Activated CD8-positive, alpha-beta T cell treated with anti-CD3 and anti-CD28 coated beads, Interleukin-2, amount 10 ng/mL, durations not matched to agents 7 days and 5 days (primary cell): ENCODE results near the gene GNAS-AS1. TPM values are rescaled to one million over a fixed set of nuclear protein-coding genes. Genes with fewer than 3 reads are reported as not detected.
"Not testable (repeated sequence)": the region's sequence is repeated elsewhere in the genome, so short reads cannot be mapped to it uniquely, and the experiment has no call there.

Source experiments
- ATAC-seq: fragments of 150-1000 bp; cut with Tn5 transposase; one replicate; pipeline ENCODE4 v1.10.0; 2021; ENCODE audit warnings: moderate library complexity
- CTCF ChIA-PET: fragments of 350-600 bp; sonication (Branson Sonifier 250); formaldehyde crosslinking; loops from one replicate; lab custom pipeline; 2021; ENCODE audit warnings: antibody characterized with exemption; lab: Charles Lee
- POLR2A ChIA-PET: fragments of 350-600 bp; sonication (Branson Sonifier 250); formaldehyde crosslinking; loops from one replicate; lab custom pipeline; 2021; ENCODE audit warnings: antibody characterized with exemption; lab: Charles Lee
- DNase-seq: peaks from one replicate; pipeline ENCODE4 v3.0.0-alpha.2; 2020
- H3K27ac Mint-ChIP-seq: one replicate; pipeline ENCODE4 v1.8.0; 2021; ENCODE audit warnings: mild to moderate bottlenecking, mixed read lengths
- H3K27me3 Mint-ChIP-seq: one replicate; pipeline ENCODE4 v1.8.0; 2021; ENCODE audit warnings: low read depth, mixed read lengths
- H3K36me3 Mint-ChIP-seq: one replicate; pipeline ENCODE4 v1.8.0; 2021; ENCODE audit warnings: low read depth, mixed read lengths
- H3K4me1 Mint-ChIP-seq: one replicate; pipeline ENCODE4 v1.8.0; 2021; ENCODE audit warnings: low read depth, mixed read lengths
- H3K4me3 Mint-ChIP-seq: one replicate; pipeline ENCODE4 v1.8.0; 2021; ENCODE audit warnings: mild to moderate bottlenecking, mixed read lengths
- H3K9me3 Mint-ChIP-seq: one replicate; pipeline ENCODE4 v1.8.0; 2022; ENCODE audit warnings: mixed read lengths; ENCODE audit not compliant: insufficient read depth
- total RNA-seq, 2 experiments: library from RNA; stranded (reverse); gene quantifications; one replicate each; pipeline ENCODE4 v1.2.3, GENCODE V29; 2021

The GNAS-AS1 gene
- total RNA-seq, 2 experiments from 2014 or later, result 1.3 to 2.0 TPM

DNA sequence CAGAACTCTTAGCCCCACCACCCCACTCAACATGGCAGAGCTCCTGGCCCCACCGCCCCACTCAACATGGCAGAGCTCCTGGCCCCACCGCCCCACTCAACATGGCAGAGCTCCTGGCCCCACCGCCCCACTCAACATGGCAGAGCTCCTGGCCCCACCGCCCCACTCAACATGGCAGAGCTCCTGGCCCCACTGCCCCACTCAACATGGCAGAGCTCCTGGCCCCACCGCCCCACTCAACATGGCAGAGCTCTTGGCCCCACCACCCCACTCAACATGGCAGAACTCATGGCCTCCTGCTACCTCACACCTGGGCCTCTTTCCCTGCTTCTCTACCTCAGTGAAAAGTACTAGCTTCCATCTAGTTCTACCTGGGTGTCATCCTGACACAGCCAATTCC is 21.9 kb downstream of the GNAS-AS1 start:
- DNase-seq, H3K9me3 Mint-ChIP-seq, H3K4me3 Mint-ChIP-seq, ATAC-seq, POLR2A ChIA-PET, H3K4me1 Mint-ChIP-seq, H3K36me3 Mint-ChIP-seq, CTCF ChIA-PET, H3K27ac Mint-ChIP-seq: not testable (repeated sequence)
- H3K27me3 Mint-ChIP-seq, result peaks cover 34% of the 10 kb centered on the region

GRCh38 chr20:58828136-58828535 is 22.6 kb downstream of the GNAS-AS1 start:
- Mint-ChIP-seq H3K27me3 (peaks cover 31% of the 10 kb centered on the region), H3K27ac (no peak overlapping the region), H3K36me3 (peaks cover 4% of the 10 kb centered on the region), H3K9me3 (no peaks in the 10 kb centered on the region), H3K4me1 (peaks cover 2% of the 10 kb centered on the region), H3K4me3 (no peak overlapping the region)
- POLR2A ChIA-PET, result no interaction called here
- DNase-seq, result no peak
- CTCF ChIA-PET, result no interaction called here
- no peak for ATAC-seq

GRCh38 chr20:58826271-58826670 is 24.4 kb downstream of the GNAS-AS1 start:
- peaks cover 22% of the 10 kb centered on the region for H3K27me3 Mint-ChIP-seq
- DNase-seq (no peak), ATAC-seq (no peak)
- POLR2A ChIA-PET, result no interaction called here
- no peak overlapping the region for H3K4me3 Mint-ChIP-seq
- H3K4me1 Mint-ChIP-seq, result no peaks in the 10 kb centered on the region
- H3K27ac Mint-ChIP-seq, result no peak overlapping the region
- CTCF ChIA-PET, result no interaction called here
- H3K36me3 Mint-ChIP-seq, result peaks cover 8% of the 10 kb centered on the region
- H3K9me3 Mint-ChIP-seq, result peaks cover under 1% of the 10 kb centered on the region

GRCh38 chr20:58825450-58825849 is 25.3 kb downstream of the GNAS-AS1 start:
- H3K4me1 Mint-ChIP-seq, result no peaks in the 10 kb centered on the region
- ATAC-seq (no peak), DNase-seq (no peak)
- no peak overlapping the region for H3K27ac Mint-ChIP-seq
- peaks cover 9% of the 10 kb centered on the region for H3K9me3 Mint-ChIP-seq
- CTCF ChIA-PET, result no interaction called here
- peaks cover 11% of the 10 kb centered on the region for H3K36me3 Mint-ChIP-seq
- POLR2A ChIA-PET, result no interaction called here
- H3K4me3 Mint-ChIP-seq, result no peak overlapping the region
- H3K27me3 Mint-ChIP-seq, result peaks cover 24% of the 10 kb centered on the region

- POLR2A ChIA-PET, result no interaction called here
- H3K27ac Mint-ChIP-seq, result no peak overlapping the region
- no peaks in the 10 kb centered on the region for H3K4me1 Mint-ChIP-seq
- no peak for ATAC-seq
- no peak for DNase-seq
- peaks cover 13% of the 10 kb centered on the region for H3K36me3 Mint-ChIP-seq
- H3K27me3 Mint-ChIP-seq, result peaks cover 24% of the 10 kb centered on the region
- H3K9me3 Mint-ChIP-seq, result peaks cover 10% of the 10 kb centered on the region
- no peak overlapping the region for H3K4me3 Mint-ChIP-seq
- CTCF ChIA-PET, result no interaction called here
Measured at GRCh38 chr20:58824843-58825242, 25.9 kb downstream of the GNAS-AS1 start.

- Mint-ChIP-seq H3K27me3 (peaks cover 15% of the 10 kb centered on the region), H3K27ac (no peak overlapping the region), H3K4me1 (peaks cover 15% of the 10 kb centered on the region), H3K4me3 (no peak overlapping the region), H3K36me3 (peaks cover 13% of the 10 kb centered on the region), H3K9me3 (peaks cover 10% of the 10 kb centered on the region)
- ChIA-PET POLR2A (no interaction called here), CTCF (no interaction called here)
- DNase-seq, result no peak
- ATAC-seq, result no peak
Measured at GRCh38 chr20:58822748-58823730, 27.7 kb downstream of the GNAS-AS1 start.

DNA sequence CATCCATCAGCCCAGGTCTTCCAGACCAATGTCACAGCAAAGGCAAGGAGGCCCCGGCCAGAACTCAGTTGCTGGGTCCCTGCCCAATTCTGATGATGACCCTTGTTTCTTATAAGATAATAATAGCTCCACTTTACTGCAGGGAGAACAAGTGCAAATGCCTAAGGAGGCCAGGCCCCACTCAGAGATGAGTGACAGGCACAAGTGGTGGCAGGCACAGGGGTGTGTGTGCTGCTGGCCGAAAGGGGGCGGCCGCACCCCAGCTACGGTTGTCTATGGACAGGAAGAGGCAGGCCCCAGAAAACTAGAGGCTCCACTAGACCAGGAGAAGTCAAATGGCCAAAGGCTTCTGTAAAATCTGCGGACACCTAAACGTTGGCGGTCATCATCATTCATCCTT is 28.6 kb downstream of the GNAS-AS1 start:
- Mint-ChIP-seq H3K9me3 (peaks cover 10% of the 10 kb centered on the region), H3K36me3 (peaks cover 13% of the 10 kb centered on the region), H3K27ac (no peak overlapping the region), H3K27me3 (peaks cover 20% of the 10 kb centered on the region), H3K4me3 (no peak overlapping the region), H3K4me1 (peaks cover 20% of the 10 kb centered on the region)
- ATAC-seq (no peak), DNase-seq (no peak)
- CTCF ChIA-PET, result no interaction called here
- POLR2A ChIA-PET, result no interaction called here

- Mint-ChIP-seq H3K27me3 (peaks cover 26% of the 10 kb centered on the region), H3K9me3 (peaks cover 10% of the 10 kb centered on the region), H3K4me1 (peaks cover 20% of the 10 kb centered on the region), H3K36me3 (peaks cover 13% of the 10 kb centered on the region)
- H3K27ac Mint-ChIP-seq, POLR2A ChIA-PET, ATAC-seq, CTCF ChIA-PET, DNase-seq, H3K4me3 Mint-ChIP-seq: not testable (repeated sequence)
Measured at GRCh38 chr20:58820515-58820914, 30.2 kb downstream of the GNAS-AS1 start.

GRCh38 chr20:58819921-58820320 is 30.8 kb downstream of the GNAS-AS1 start:
- DNase-seq (no peak), ATAC-seq (no peak)
- H3K9me3 Mint-ChIP-seq, result peaks cover 10% of the 10 kb centered on the region
- H3K36me3 Mint-ChIP-seq, result peaks cover 13% of the 10 kb centered on the region
- H3K4me1 Mint-ChIP-seq, result peaks cover 20% of the 10 kb centered on the region
- H3K4me3 Mint-ChIP-seq, result no peak overlapping the region
- ChIA-PET CTCF (no interaction called here), POLR2A (no interaction called here)
- H3K27ac Mint-ChIP-seq, result no peak overlapping the region
- peaks cover 29% of the 10 kb centered on the region for H3K27me3 Mint-ChIP-seq

DNA sequence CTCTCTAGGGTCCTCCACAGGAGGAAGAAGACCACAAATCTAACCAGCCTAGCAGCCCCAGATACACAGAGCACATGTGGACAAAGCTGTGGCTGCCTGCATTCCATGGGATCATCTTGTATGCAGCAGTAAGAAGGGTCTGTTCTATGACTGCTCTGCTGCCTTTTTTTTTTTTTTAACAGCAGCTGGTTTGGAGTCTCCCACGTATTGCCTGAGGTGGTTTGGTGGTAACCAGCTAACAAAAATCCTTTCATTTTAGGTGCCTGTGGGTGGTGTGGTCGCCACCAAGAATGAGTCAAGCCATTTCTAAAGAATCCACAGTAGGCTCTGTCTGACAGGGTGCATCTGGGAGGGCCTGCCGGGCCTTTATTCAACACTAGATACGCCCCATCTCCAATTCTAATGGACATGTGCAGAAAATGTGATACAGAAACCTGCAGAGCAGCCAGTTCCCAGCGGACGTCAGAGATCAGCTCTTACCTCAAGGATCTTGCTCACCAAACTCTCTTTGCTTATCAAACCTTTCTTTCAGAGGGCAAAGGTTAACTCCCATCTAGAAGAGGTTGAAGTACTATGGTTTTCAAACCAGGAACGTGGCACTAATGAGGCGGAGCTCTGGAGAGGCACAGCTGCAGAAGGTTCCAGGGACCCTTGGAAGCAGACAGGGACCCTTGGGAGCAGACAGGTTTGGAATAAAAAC is 32.0 kb downstream of the GNAS-AS1 start:
- ChIA-PET CTCF (interaction anchor here (1.7 to 1.8 kb wide), 2 partner anchors 19 to 20 kb away, joined by 4 read pairs; no protein-coding TSS in a partner anchor), POLR2A (interaction anchor here (0.5 kb wide), 1 partner anchor 164 kb away, joined by 3 read pairs; no protein-coding TSS in a partner anchor)
- Mint-ChIP-seq H3K27me3 (peaks cover 33% of the 10 kb centered on the region), H3K9me3 (peaks cover 10% of the 10 kb centered on the region), H3K4me3 (no peak overlapping the region), H3K27ac (peak overlapping the region; percentile 30), H3K36me3 (peaks cover 13% of the 10 kb centered on the region), H3K4me1 (peaks cover 20% of the 10 kb centered on the region)
- ATAC-seq (peak; percentile 87), DNase-seq (peak; percentile 85)

DNA sequence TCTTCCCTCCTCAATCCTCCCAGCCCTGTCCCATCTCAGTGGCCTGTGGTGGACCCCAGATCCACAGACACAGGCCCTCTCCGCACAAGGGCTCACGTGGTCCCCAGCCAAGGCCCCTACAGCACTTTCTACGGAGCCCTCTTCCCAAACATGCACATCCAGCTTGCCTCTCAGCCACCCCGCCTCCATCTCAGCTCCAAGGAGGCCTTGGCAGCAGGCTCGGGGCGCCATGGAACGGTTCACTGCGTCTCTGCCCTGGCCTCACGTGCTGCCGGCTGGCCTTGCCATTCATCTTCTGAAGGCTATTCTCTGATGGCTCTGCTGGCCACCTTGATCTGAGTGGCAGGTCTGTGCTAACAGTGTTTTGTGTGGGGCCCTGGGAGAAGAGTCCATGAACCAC is 33.0 kb downstream of the GNAS-AS1 start:
- DNase-seq (no peak), ATAC-seq (no peak)
- no peak overlapping the region for H3K4me3 Mint-ChIP-seq
- ChIA-PET POLR2A (interaction anchor here (1.2 kb wide), 1 partner anchor 18 kb away, joined by 3 read pairs; no protein-coding TSS in a partner anchor), CTCF (interaction anchor here (1.7 to 1.8 kb wide), 2 partner anchors 20 to 21 kb away, joined by 4 read pairs; no protein-coding TSS in a partner anchor)
- H3K27me3 Mint-ChIP-seq, result peaks cover 40% of the 10 kb centered on the region
- no peak overlapping the region for H3K27ac Mint-ChIP-seq
- peaks cover 13% of the 10 kb centered on the region for H3K36me3 Mint-ChIP-seq
- H3K9me3 Mint-ChIP-seq, result peaks cover 10% of the 10 kb centered on the region
- peaks cover 20% of the 10 kb centered on the region for H3K4me1 Mint-ChIP-seq
